Myocyte (in vitro differentiated cells): ENCODE data around the gene WDR82. TPM values are rescaled to one million over a fixed set of nuclear protein-coding genes. Genes with fewer than 3 reads are reported as not detected.
"Not testable (repeated sequence)": the region's sequence is repeated elsewhere in the genome, so short reads cannot be mapped to it uniquely, and the experiment has no call there.

Experiments
- DNase-seq: peaks from one replicate; pipeline ENCODE4 v3.0.0-alpha.2; 2012; ENCODE audit warnings: low read depth
- total RNA-seq: library from RNA; depleted of rRNA; stranded (reverse); fragments of >200 nt; gene quantifications from 2 replicates; pipeline ENCODE4 v1.2.3, GENCODE V29; 2014

The WDR82 gene
- total RNA-seq, 1 donor from 2014 or later, result 58.6 TPM

DNA sequence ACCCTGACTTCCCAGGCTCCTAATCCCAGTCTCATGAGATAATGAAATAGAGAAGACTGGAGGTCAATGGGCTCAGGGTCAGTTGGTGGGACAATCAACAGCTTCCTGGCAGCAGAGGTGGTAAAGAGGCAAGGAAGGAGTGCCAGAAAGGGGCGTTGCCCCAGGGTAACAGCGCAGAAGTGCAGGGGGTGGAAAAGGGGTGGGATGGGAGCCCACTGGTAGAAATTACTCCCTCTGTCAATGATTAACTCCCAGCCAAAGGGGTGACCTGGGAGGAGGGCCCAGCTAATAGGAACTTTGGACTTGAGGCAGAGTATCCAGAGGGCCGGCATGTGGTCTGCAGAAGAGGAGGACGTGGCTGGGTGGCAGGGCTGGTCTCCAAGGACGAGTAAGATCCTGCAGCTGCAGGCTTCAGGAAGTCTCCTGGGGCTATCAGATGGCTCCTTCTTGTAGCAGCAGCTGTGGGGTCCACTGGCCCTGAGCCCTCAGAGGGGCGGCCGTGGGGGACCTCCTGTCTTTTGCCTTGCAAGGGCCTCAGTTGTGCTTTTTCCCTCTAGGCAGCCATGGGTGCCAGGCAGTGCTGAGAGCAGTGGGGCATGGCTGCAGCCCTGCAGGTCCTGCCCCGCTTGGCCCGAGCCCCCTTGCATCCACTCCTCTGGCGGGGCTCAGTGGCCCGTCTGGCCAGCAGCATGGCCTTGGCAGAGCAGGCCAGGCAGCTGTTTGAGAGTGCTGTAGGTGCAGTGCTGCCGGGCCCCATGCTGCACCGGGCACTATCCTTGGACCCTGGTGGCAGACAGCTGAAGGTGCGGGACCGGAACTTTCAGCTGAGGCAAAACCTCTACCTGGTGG is 11.5 kb upstream of the WDR82 start:
- no peak for DNase-seq

DNA sequence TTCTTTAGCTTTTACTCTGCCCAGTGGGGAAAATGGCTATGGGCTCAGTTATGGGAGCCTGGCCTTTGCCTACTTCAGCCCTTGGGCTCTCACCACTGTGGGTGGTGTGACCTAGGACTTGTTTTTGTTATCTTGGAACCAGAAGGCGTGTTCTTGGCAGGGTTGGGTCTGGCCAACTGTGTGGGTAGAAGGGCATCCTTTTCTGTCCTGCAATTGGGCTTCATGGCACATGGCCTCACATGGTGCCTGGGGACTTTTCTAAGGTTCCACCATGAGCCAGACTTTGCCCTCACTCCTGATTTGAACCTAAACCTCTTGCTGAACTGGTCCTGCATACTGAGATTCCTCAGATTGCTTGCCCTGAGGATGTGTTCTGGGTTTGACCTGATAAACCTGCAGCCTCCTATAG is 10.9 kb upstream of the WDR82 start:
- no peak for DNase-seq

DNA sequence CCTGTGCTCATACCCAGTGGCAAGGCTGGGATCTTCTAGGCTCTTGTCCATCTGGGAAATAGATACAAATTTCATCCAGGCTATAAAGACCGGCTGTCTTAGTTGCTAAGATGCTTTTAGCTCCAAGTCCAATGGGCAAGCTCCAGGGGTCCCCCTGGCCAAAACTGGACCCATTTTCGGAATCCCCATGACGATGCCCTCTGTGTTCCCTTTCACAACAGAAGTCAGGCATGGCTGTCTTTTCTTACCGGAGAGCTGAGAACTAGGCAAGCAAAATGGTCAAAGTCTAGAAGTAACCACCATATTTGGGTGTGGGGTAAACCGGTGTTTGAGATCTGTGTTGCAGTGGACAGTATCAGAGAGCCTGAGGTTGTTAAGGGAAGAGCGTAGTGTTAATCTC is 10.2 kb upstream of the WDR82 start:
- DNase-seq, result no peak

- peak; percentile 8 for DNase-seq
Observed at GRCh38 chr3:52286777-52287110, 8.3 kb upstream of the WDR82 start.

- not testable (repeated sequence) for DNase-seq
Observed at GRCh38 chr3:52284051-52284450, 5.6 kb upstream of the WDR82 start.

DNA sequence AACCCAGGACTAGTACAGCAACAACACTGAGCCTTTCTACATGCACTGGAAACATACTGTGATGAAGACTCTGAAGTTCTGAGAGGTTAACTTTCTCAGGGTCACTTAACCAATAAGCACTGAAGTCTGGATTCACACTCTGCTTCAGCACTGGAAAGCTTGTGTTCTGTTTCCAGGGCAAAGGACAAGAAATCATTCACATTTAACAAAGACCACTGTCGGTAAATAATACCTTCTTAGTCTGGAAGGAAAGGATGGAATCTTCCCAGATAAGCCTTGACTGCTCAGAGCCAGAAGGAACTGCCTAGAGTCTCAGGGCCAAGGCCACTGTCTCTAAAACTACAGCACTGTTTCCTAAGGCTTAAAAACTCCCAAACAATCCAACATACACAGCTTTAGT is 4.9 kb upstream of the WDR82 start:
- no peak for DNase-seq

- DNase-seq, result no peak
Observed at GRCh38 chr3:52281981-52282801, 3.7 kb upstream of the WDR82 start.

GRCh38 chr3:52280050-52280461 is 1.6 kb upstream of the WDR82 start:
- DNase-seq, result peak; percentile 85

DNA sequence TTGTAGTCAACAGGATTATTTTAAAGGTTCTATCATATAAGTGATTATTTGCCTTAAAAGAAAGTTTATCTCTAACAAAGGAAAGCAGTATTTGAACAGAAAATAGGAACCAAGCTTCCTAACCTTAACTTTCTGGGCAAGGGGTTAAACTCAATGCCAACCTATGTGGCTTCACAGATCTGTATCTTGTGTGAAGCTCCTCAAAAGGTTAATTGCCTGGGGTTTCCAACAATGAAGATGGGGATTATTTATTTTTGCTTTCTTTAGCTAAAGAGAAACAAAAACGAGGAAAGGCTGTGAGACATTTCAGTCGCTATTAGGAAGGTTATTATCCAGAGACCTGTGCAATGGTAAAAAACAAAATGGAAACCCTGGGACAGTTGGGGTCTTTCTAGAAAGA is 1.1 kb upstream of the WDR82 start:
- no peak for DNase-seq

DNA sequence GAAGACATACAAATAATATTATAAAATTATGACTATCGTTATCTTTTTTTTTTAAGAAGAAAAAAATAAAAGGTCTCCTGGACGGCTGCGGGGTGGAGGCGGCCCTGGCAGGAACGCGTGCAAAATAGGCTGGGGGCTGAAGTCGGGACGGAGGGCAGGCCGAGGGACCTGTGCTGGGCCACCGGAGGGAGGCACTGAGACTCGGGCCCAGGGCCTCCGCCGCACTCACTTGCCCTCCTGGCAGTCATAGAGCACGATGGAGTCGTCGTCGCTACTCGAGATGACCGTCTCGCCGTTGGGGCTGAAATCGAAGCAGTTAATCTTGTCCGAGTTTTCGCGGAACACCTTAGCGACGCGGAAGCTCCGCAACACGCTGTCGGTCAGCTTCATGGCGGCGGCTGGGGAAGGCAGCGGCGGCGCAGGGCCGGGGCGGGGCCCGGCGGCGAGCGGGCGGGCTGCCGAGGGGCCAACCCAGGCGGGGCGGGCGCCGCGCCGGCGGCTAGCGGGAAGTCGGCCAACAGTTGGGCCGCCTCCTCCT is 408 bp downstream of the WDR82 start:
- DNase-seq, result peak; percentile 69

- DNase-seq, result peak; percentile 76
Observed at GRCh38 chr3:52277071-52277964, 1.1 kb downstream of the WDR82 start.

DNA sequence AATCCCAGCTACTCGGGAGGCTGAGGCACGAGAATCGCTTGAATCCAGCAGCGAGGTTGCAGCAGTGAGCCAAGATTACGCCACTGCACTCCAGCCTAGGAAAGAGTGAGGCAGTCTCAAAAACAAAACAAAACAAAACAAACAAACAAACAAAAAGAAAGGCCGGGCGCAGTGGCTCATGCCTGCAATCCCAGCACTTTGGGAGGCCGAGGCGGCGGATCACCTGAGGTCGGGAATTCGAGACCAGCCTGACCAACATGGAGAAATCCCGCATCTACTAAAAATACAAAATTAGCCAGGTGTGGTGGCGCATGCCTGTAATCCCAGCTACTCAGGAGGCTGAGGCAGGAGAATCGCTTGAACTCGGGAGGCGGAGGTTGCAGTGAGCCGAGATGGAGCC is 3.7 kb downstream of the WDR82 start:
- DNase-seq, result not testable (repeated sequence)

DNA sequence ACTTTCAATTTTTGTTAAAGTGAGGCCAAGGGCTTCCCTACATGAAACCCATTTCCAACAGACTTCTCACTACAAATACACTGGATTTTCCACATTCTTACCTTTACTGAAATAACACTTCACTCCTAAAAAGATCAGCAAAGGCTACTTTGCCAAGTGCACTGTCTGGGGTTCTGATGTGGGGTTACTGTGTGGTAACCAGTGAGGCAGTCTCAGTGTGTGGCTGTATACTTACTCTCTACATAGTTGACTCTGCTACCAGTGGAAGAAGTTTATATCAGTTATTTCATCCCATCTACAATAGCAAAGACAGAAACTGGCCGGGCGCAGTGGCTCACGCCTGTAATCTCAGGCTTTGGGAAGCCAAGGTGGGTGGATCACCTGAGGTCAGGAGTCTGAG is 5.6 kb downstream of the WDR82 start:
- DNase-seq, result no peak

- not testable (repeated sequence) for DNase-seq
Observed at GRCh38 chr3:52272172-52272571, 6.3 kb downstream of the WDR82 start.

GRCh38 chr3:52270252-52270754 is 8.1 kb downstream of the WDR82 start:
- DNase-seq, result no peak

DNA sequence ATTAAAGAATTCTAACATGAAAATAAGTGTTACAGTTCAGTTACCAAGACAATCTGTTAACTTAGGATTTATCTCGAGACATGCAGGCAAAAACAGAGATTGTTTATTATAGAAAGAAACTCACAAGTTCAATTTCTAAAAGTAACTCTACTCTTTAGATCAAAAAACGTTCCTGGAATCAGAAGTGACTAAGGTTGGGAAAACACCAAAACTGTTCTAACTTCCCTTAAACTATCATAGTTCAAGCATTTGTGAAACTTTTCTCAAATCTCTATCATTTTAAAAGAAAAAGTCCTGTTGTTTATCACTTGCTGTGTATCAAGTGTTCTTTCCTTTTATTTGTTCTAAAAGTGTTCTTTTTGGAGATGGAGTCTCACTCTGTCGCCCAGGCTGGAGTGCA is 8.7 kb downstream of the WDR82 start:
- no peak for DNase-seq

- DNase-seq, result no peak
Observed at GRCh38 chr3:52268036-52268435, 10.4 kb downstream of the WDR82 start.

DNA sequence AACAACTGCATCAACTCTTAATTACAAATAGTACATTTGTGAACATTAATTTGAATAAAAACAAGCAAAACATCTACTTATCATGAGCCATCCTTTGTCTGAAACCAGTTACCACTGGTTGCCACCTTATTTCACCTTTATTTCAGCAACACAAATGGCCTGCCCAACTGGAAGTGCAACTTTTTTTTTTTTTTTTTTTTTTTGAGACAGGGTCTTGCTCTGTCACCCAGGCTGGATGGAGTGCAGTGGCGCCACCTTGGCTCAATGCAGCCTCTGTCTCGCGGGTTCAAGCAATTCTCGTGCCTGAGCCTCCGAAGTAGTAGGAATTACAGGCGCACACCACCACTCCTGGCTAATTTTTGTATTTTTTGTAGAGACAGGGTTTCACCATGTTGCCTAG is 13.1 kb downstream of the WDR82 start:
- no peak for DNase-seq

GRCh38 chr3:52262447-52262846 is 16.0 kb downstream of the WDR82 start:
- DNase-seq, result no peak

DNA sequence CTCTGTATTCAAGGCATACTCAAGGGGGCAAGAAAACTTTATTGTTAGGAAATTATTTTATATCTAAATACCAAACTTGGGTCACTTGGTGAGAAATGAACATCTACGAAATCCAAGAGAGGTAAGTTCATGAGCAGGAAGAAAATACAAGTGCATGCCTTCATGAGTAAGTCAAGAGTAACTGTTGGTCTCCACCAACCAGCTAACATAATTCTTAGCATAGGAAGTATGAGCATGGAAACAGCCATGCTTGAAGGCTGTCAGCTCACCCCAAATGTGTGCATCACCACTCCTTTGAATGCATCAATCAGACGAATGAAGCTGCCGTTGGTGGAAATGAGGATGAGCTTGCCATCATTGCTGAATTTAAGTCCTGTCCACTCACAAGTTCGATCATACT is 19.0 kb downstream of the WDR82 start:
- DNase-seq, result no peak

GRCh38 chr3:52259035-52259434 is 19.4 kb downstream of the WDR82 start:
- peak; percentile 58 for DNase-seq
